ENCODE measurements around the gene MRPL41.

DNA sequence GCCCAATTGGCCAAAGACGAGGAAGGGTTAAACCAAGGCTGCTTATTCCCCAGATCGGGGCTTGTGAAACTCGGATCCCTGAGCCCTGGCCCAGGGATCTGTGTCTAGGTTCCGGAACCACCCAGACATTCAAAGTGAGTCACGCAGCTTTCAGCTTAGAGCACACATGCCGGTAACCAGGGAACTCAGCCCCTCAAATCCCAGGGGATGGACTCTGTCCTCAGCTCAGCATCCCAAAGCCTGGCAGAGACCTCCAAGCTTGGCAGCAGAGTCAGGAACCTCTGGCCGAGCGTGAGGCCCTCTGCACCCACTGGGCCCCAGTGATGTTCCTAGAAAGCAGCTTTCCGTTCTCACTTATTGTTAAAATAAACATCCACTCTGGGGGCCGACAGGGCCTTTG is 6.6 kb upstream of the MRPL41 start:
- TF ChIP-seq POLR2A (IDR thresholded peaks at IDR 0.05; ENCODE audit: low read depth, low read length), result no peak
- no peak for TF ChIP-seq POLR2AphosphoS5 (IDR thresholded peaks at IDR 0.05; ENCODE audit: low read depth, low read length)
- no peak for TF ChIP-seq TAF1 (IDR thresholded peaks at IDR 0.05; ENCODE audit: borderline replicate concordance, low read depth, low read length)

Data from GM12892 (cell line).